Skin of body (tissue), 2 donors: ENCODE data around the gene TIMP2. TPM values are rescaled to one million over a fixed set of nuclear protein-coding genes. Genes with fewer than 3 reads are reported as not detected.

ENCODE experiments used
- DNase-seq: peaks from one replicate; lab custom pipeline; 2025; lab: John Stamatoyannopoulos, UW
- total RNA-seq: library from RNA; depleted of rRNA; stranded (reverse); fragments of >200 nt; gene quantifications from one replicate; pipeline ENCODE4 v1.2.3, GENCODE V29; 2014

The TIMP2 gene
- total RNA-seq, 1 donor from 2014 or later, result 101 TPM

GRCh38 chr17:78818932-78819331, 106.3 kb downstream of the TIMP2 start:
- no peak for DNase-seq

- no peak for DNase-seq
Observed at GRCh38 chr17:78818152-78818846, 106.9 kb downstream of the TIMP2 start.

- DNase-seq, result no peak
Observed at GRCh38 chr17:78817123-78817522, 108.1 kb downstream of the TIMP2 start.

GRCh38 chr17:78815696-78816095, 109.5 kb downstream of the TIMP2 start:
- DNase-seq, result no peak

GRCh38 chr17:78812855-78813254, 112.3 kb downstream of the TIMP2 start:
- DNase-seq, result no peak

GRCh38 chr17:78808163-78808562, 117.0 kb downstream of the TIMP2 start:
- DNase-seq, result no peak

- DNase-seq, result no peak
Observed at GRCh38 chr17:78806451-78806850, 118.7 kb downstream of the TIMP2 start.

- DNase-seq, result no peak
Observed at GRCh38 chr17:78805301-78805700, 119.9 kb downstream of the TIMP2 start.

GRCh38 chr17:78804777-78805176, 120.4 kb downstream of the TIMP2 start:
- DNase-seq, result no peak

GRCh38 chr17:78803186-78803845, 121.9 kb downstream of the TIMP2 start:
- DNase-seq, result no peak

Other genes with a start within 250 kb of the TIMP2 start
- 32.6 TPM for gene CYTH1, start 143.1 kb downstream of the TIMP2 start, total RNA-seq
- gene USP36, start 84.6 kb downstream of the TIMP2 start, total RNA-seq, result 43.3 TPM
- 10.2 TPM for gene CEP295NL, start 22.2 kb downstream of the TIMP2 start, total RNA-seq
- gene LGALS3BP, start 54.5 kb upstream of the TIMP2 start, total RNA-seq, result 52.1 TPM
- gene CANT1, start 84.4 kb upstream of the TIMP2 start, total RNA-seq, result 17.9 TPM
- 15.8 TPM for gene C1QTNF1, start 98.8 kb upstream of the TIMP2 start, total RNA-seq
- 24.7 TPM for gene ENGASE, start 149.4 kb upstream of the TIMP2 start, total RNA-seq